CD4-positive, alpha-beta T cell (primary cell): Measurements from ENCODE around the gene WDPCP. TPM values are rescaled to one million over a fixed set of nuclear protein-coding genes. Genes with fewer than 3 reads are reported as not detected.

ENCODE experiments used
- ATAC-seq: fragments of 200-7000 bp; cut with Tn5 transposase; one replicate; pipeline ENCODE4 v1.10.0; 2022; ENCODE audit warnings: mild to moderate bottlenecking; ENCODE audit not compliant: poor library complexity
- CTCF ChIA-PET: fragments of 350-600 bp; sonication (Branson Sonifier 250); formaldehyde crosslinking; loops from one replicate; lab custom pipeline; 2021; ENCODE audit warnings: antibody characterized with exemption, inconsistent platforms; lab: Charles Lee
- POLR2A ChIA-PET: fragments of 350-600 bp; sonication (Branson Sonifier 250); formaldehyde crosslinking; loops from one replicate; lab custom pipeline; 2021; ENCODE audit warnings: antibody characterized with exemption, inconsistent platforms; lab: Charles Lee
- DNase-seq, 14 experiments: peaks; one replicate each; pipeline ENCODE4 v3.0.0-alpha.2; 2013 to 2020; ENCODE audit warnings: mixed read lengths in 2 of 14
- H3K27ac ChIP-seq, 2 donors: one replicate each; pipeline versions ENCODE4 v1.5.1 to v1.7.0; 2013; ENCODE audit warnings: low read length in 2 of 2, low read depth in 1 of 2, mild to moderate bottlenecking in 1 of 2
- H3K27me3 ChIP-seq, 2 experiments: 1 replicate in 1 of 2; 2 replicates in 1 of 2; pipeline versions ENCODE4 v1.6.1 to v1.7.0; 2013; ENCODE audit warnings: low read length in 2 of 2, control low read depth in 1 of 2, mild to moderate bottlenecking in 1 of 2, moderate library complexity in 1 of 2; ENCODE audit not compliant: insufficient read depth in 2 of 2, control insufficient read depth in 1 of 2
- H3K36me3 ChIP-seq: one replicate; pipeline ENCODE4 v1.6.1; 2013; ENCODE audit warnings: low read length, control low read depth; ENCODE audit not compliant: insufficient read depth
- H3K4me1 ChIP-seq: one replicate; pipeline ENCODE4 v1.6.1; 2013; ENCODE audit warnings: low read length, control low read depth; ENCODE audit not compliant: insufficient read depth
- H3K4me3 ChIP-seq: one replicate; pipeline ENCODE4 v1.5.1; 2013; ENCODE audit warnings: mild to moderate bottlenecking, low read length, moderate library complexity
- H3K9me3 ChIP-seq, 2 experiments: 1 replicate in 1 of 2; 2 replicates in 1 of 2; pipeline versions ENCODE4 v1.6.1 to v1.7.0; 2013; ENCODE audit warnings: low read length in 2 of 2, mild to moderate bottlenecking in 2 of 2, control low read depth in 1 of 2, moderate library complexity in 1 of 2; ENCODE audit not compliant: control insufficient read depth in 1 of 2, insufficient read depth in 1 of 2
- H3K27ac Mint-ChIP-seq: one replicate; pipeline ENCODE4 v1.8.0; 2020; ENCODE audit warnings: mixed read lengths
- H3K27me3 Mint-ChIP-seq: one replicate; pipeline ENCODE4 v1.8.0; 2021; ENCODE audit warnings: mixed read lengths
- H3K36me3 Mint-ChIP-seq: one replicate; pipeline ENCODE4 v1.8.0; 2021; ENCODE audit warnings: low read depth, mixed read lengths
- H3K4me1 Mint-ChIP-seq: one replicate; pipeline ENCODE4 v1.8.0; 2021; ENCODE audit warnings: low read depth, mixed read lengths
- H3K4me3 Mint-ChIP-seq: one replicate; pipeline ENCODE4 v1.8.0; 2020; ENCODE audit warnings: mild to moderate bottlenecking, mixed read lengths
- H3K9me3 Mint-ChIP-seq: one replicate; pipeline ENCODE4 v1.8.0; 2020; ENCODE audit warnings: mixed read lengths
- CTCF ChIP-seq: fragments of 200-600 bp; IDR thresholded peaks from one replicate; pipeline ENCODE4 v1.8.0; 2022; ENCODE audit warnings: antibody characterized with exemption, mild to moderate bottlenecking
- intact Hi-C, 2 experiments: fragments of 100-400 bp; cut with DNase I in 1 of 2; cut with micrococcal nuclease in 1 of 2; formaldehyde crosslinking; loops; one replicate each; pipeline versions ENCODE4 v1.15.1 to v1.9.0; 2023 to 2025; cut with DNase I, micrococcal nuclease
- total RNA-seq, 174 experiments: library from RNA in 2 of 174; stranded (reverse) in 2 of 174; gene quantifications; one replicate each; pipeline ENCODE4 v1.2.3 and lab custom pipeline; 2021 to 2026

The WDPCP gene
- total RNA-seq, 2 experiments from 2014 or later: 8.7 to 9.9 TPM

GRCh38 chr2:63503818-63504217 lies 84.5 kb downstream of the WDPCP start:
- intact Hi-C loops: no loop called here
- POLR2A ChIA-PET: no interaction called here

DNA sequence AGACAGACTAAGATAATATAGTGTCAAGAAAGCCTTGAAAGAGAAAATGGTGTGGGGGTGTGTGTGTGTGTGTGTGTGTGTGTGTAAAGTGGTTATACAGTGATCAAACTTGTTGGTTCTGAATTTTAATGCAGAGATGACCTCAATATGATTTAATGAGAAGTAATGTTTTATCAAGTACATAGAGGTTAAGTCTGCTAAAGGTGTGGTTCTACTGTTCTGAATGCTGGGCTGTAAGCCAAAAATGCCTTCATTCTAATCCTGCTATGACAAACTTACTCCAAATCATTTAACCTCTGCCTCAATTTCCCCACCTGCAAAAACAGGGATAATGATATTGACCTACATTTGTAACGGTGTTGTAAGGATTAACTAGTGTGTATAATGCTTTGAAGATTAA lies 87.9 kb downstream of the WDPCP start:
- POLR2A ChIA-PET: no interaction called here
- CTCF ChIA-PET: no interaction called here
- H3K27ac Mint-ChIP-seq: no peak overlapping the region

More at GRCh38 chr2:63503818-63504217, 84.5 kb downstream of the WDPCP start:
- Histone ChIP-seq H3K4me1 (no peaks in the 10 kb centered on the region), H3K4me3 (no peak overlapping the region), H3K27me3 (no peaks in the 10 kb centered on the region), H3K36me3 (no peaks in the 10 kb centered on the region), H3K9me3 (no peaks in the 10 kb centered on the region), H3K27ac (no peak overlapping the region)
- Mint-ChIP-seq H3K27me3 (no peaks in the 10 kb centered on the region), H3K4me1 (peaks cover 17% of the 10 kb centered on the region), H3K36me3 (peaks cover 23% of the 10 kb centered on the region), H3K9me3 (peaks cover under 1% of the 10 kb centered on the region), H3K27ac (no peak overlapping the region), H3K4me3 (no peak overlapping the region)
- DNase-seq: no peak
- CTCF ChIA-PET: interaction anchor here (1.1 kb wide), 1 partner anchor 67 kb away, joined by 3 read pairs; no protein-coding TSS in a partner anchor
- no peak for ATAC-seq
- no peak for TF ChIP-seq CTCF

GRCh38 chr2:63497576-63497975 lies 90.7 kb downstream of the WDPCP start:
- Histone ChIP-seq H3K4me3 (no peak overlapping the region), H3K9me3 (no peaks in the 10 kb centered on the region), H3K27ac (no peak overlapping the region), H3K36me3 (no peaks in the 10 kb centered on the region), H3K4me1 (no peaks in the 10 kb centered on the region), H3K27me3 (no peaks in the 10 kb centered on the region)
- H3K27ac Mint-ChIP-seq: no peak overlapping the region
- intact Hi-C loops: no loop called here
- H3K9me3 Mint-ChIP-seq: no peaks in the 10 kb centered on the region
- no peak overlapping the region for H3K4me3 Mint-ChIP-seq
- H3K27me3 Mint-ChIP-seq: no peaks in the 10 kb centered on the region
- H3K36me3 Mint-ChIP-seq: no peaks in the 10 kb centered on the region
- H3K4me1 Mint-ChIP-seq: no peaks in the 10 kb centered on the region
- no peak for DNase-seq
- CTCF ChIA-PET: no interaction called here
- no peak for TF ChIP-seq CTCF
- ATAC-seq: no peak
- POLR2A ChIA-PET: no interaction called here

More for the DNA sequence above, 87.9 kb downstream of the WDPCP start:
- no peaks in the 10 kb centered on the region for H3K4me1 ChIP-seq
- no peaks in the 10 kb centered on the region for H3K36me3 ChIP-seq
- DNase-seq (no peak), ATAC-seq (no peak)
- no peak overlapping the region for H3K4me3 ChIP-seq
- H3K27me3 Mint-ChIP-seq: no peaks in the 10 kb centered on the region
- H3K4me3 Mint-ChIP-seq: no peak overlapping the region
- H3K27ac ChIP-seq: no peak overlapping the region
- H3K9me3 Mint-ChIP-seq: no peaks in the 10 kb centered on the region
- TF ChIP-seq CTCF: no peak
- H3K4me1 Mint-ChIP-seq: no peaks in the 10 kb centered on the region
- H3K36me3 Mint-ChIP-seq: no peaks in the 10 kb centered on the region
- no peaks in the 10 kb centered on the region for H3K9me3 ChIP-seq
- intact Hi-C loops: no loop called here
- H3K27me3 ChIP-seq: no peaks in the 10 kb centered on the region
